Measurements from ENCODE around the gene UPP2. TPM values are rescaled to one million over a fixed set of nuclear protein-coding genes. Genes with fewer than 3 reads are reported as not detected.

UPP2 gene
- total and polyA plus RNA-seq, 2 of the 13 experiments (the other 11 are each of a cell fraction or from before 2014, with no cell fraction given): 0.07 to 0.28 TPM

DNA sequence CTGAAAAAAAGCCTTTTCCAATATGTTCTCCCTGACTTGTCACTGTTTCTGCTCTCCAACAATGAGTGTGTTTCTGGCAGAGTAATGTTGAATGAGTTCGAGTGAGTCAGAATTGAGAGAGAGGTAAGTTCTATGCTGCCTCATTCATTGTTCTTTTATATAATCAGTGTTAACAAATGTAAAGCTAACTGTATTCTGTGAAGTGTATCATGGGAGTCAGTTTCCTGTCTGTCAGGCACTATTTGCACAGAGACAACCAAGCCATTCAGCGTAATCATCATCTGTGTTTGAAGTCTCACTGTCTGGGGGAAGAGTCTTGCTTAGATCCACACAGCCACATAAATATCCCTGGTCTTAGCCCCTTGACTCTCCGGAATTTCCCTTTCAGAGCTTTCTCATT is 22.0 kb upstream of the UPP2 start (continued):
- TF ChIP-seq FOSL1 (CRISPR knock-in tag; IDR thresholded peaks at IDR 0.05; ENCODE audit: borderline replicate concordance) (peak; percentile 66), ZNF253 (CRISPR knock-in tag; IDR thresholded peaks at IDR 0.05; ENCODE audit: borderline replicate concordance) (no peak), ZNF317 (CRISPR knock-in tag; IDR thresholded peaks at IDR 0.05) (peak; percentile 81), KLF16 (CRISPR knock-in tag; IDR thresholded peaks at IDR 0.05) (no peak), ZNF878 (CRISPR knock-in tag; IDR thresholded peaks at IDR 0.05) (no peak), ZNF512B (CRISPR knock-in tag; IDR thresholded peaks at IDR 0.05; ENCODE audit: borderline replicate concordance) (no peak), HHEX (CRISPR knock-in tag; IDR thresholded peaks at IDR 0.05) (0 out of 2 replicates have a peak, but pooled peaks have one; percentile 25), MLLT10 (CRISPR knock-in tag; IDR thresholded peaks at IDR 0.05) (no peak), NKX3-1 (CRISPR knock-in tag; IDR thresholded peaks at IDR 0.05) (no peak), ZBTB26 (CRISPR knock-in tag; IDR thresholded peaks at IDR 0.05; ENCODE audit: borderline replicate concordance) (no peak), ZNF337 (CRISPR knock-in tag; IDR thresholded peaks at IDR 0.05; ENCODE audit: borderline replicate concordance, low read depth) (no peak), ZSCAN30 (CRISPR knock-in tag; IDR thresholded peaks at IDR 0.05) (no peak), FOXO1 (CRISPR knock-in tag; IDR thresholded peaks at IDR 0.05) (peak; percentile 85; the same call in 1 of the 2 replicates), CENPBD1 (CRISPR knock-in tag; IDR thresholded peaks at IDR 0.05; ENCODE audit: borderline replicate concordance, low read depth) (no peak), TBP (CRISPR knock-in tag; IDR thresholded peaks at IDR 0.05) (no peak), ZNF781 (CRISPR knock-in tag; IDR thresholded peaks at IDR 0.05; ENCODE audit: borderline replicate concordance, not compliant biosample characterization) (no peak), ZNF207 (IDR thresholded peaks at IDR 0.05; ENCODE audit: borderline replicate concordance) (no peak), FOXC1 (CRISPR knock-in tag; IDR thresholded peaks at IDR 0.05; ENCODE audit: borderline replicate concordance) (no peak), TCF7 (IDR thresholded peaks at IDR 0.05; ENCODE audit: low read depth) (peak; percentile 91), MATR3 (CRISPR knock-in tag; IDR thresholded peaks at IDR 0.05) (no peak), MAZ (IDR thresholded peaks at IDR 0.05; ENCODE audit: borderline replicate concordance, low read depth, low read length) (no peak), MAZ (CRISPR knock-in tag; IDR thresholded peaks at IDR 0.05; ENCODE audit: low read depth) (no peak), ZNF839 (CRISPR knock-in tag; IDR thresholded peaks at IDR 0.05; ENCODE audit: borderline replicate concordance) (no peak), KAT7 (CRISPR knock-in tag; IDR thresholded peaks at IDR 0.05; ENCODE audit: borderline replicate concordance) (no peak), SIN3A (IDR thresholded peaks at IDR 0.05; ENCODE audit: borderline replicate concordance, low read depth, low read length) (no peak), ZNF7 (CRISPR knock-in tag; IDR thresholded peaks at IDR 0.05) (peak; percentile 7; the same call in 1 of the 2 replicates), AHR (CRISPR knock-in tag; IDR thresholded peaks at IDR 0.05) (no peak)
- TF ChIP-seq, protein P1, sequence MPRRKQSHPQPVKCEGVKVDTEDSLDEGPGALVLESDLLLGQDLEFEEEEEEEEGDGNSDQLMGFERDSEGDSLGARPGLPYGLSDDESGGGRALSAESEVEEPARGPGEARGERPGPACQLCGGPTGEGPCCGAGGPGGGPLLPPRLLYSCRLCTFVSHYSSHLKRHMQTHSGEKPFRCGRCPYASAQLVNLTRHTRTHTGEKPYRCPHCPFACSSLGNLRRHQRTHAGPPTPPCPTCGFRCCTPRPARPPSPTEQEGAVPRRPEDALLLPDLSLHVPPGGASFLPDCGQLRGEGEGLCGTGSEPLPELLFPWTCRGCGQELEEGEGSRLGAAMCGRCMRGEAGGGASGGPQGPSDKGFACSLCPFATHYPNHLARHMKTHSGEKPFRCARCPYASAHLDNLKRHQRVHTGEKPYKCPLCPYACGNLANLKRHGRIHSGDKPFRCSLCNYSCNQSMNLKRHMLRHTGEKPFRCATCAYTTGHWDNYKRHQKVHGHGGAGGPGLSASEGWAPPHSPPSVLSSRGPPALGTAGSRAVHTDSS (CRISPR knock-in tag; conservative IDR thresholded peaks at IDR 0.05): no peak
